ENCODE data around the gene CYP4A22. TPM values are rescaled to one million over a fixed set of nuclear protein-coding genes. Genes with fewer than 3 reads are reported as not detected.
A peak's percentile ranks its signal among the peaks of the same experiment; 100 is the strongest.
"Not testable (repeated sequence)": the region's sequence is repeated elsewhere in the genome, so short reads cannot be mapped to it uniquely, and the experiment has no call there.

The CYP4A22 gene, protein sequence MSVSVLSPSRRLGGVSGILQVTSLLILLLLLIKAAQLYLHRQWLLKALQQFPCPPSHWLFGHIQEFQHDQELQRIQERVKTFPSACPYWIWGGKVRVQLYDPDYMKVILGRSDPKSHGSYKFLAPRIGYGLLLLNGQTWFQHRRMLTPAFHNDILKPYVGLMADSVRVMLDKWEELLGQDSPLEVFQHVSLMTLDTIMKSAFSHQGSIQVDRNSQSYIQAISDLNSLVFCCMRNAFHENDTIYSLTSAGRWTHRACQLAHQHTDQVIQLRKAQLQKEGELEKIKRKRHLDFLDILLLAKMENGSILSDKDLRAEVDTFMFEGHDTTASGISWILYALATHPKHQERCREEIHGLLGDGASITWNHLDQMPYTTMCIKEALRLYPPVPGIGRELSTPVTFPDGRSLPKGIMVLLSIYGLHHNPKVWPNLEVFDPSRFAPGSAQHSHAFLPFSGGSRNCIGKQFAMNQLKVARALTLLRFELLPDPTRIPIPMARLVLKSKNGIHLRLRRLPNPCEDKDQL
- total RNA-seq (2022) (not detected in 2 replicates), Bru-seq, nascent RNA (not detected), BruChase-seq, experiment 1, labeled RNA remaining after a 6-hour chase (percentile 6 among the genes with signal in this experiment), BruChase-seq, experiment 2, labeled RNA remaining after a 2-hour chase (not detected)
- long read RNA-seq = 0 reads

DNA sequence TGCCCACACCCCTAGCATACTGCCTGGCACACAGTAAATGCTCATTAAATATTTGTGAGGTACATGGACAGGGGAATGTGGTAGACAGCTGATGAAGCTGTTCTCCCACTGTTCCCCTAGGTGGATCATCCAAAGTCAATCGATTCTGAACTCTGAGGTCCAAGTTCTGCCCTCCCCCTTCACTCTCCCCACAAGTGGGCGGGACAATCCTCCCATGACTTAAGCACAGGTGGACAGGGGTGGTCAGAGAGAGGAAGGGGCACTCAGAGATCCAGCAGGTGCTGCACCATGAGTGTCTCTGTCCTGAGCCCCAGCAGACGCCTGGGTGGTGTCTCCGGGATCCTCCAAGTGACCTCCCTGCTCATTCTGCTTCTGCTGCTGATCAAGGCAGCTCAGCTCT lies at the start of gene CYP4A22:
TSS of gene CYP4A22 (plus strand) at position 244 of the 400 bp plus-strand sequence. CDS start at position 289, 45 bp downstream.
- Mint-ChIP-seq H3K27ac (ENCODE audit: unreplicated experiment) (no peak within 1 kb of the TSS), H3K9me3 (ENCODE audit: low read depth, unreplicated experiment) (no peaks in the 10 kb centered on the region), H3K4me3 (ENCODE audit: low read depth, unreplicated experiment) (no peak within 1 kb of the TSS), H3K36me3 (ENCODE audit: insufficient read depth, unreplicated experiment) (no peaks in the 10 kb centered on the region), H3K4me1 (ENCODE audit: low read depth, unreplicated experiment) (no peaks in the 10 kb centered on the region), H3K27me3 (ENCODE audit: unreplicated experiment) (peaks cover 32% of the 10 kb centered on the region)
- TF ChIP-seq, protein P1, sequence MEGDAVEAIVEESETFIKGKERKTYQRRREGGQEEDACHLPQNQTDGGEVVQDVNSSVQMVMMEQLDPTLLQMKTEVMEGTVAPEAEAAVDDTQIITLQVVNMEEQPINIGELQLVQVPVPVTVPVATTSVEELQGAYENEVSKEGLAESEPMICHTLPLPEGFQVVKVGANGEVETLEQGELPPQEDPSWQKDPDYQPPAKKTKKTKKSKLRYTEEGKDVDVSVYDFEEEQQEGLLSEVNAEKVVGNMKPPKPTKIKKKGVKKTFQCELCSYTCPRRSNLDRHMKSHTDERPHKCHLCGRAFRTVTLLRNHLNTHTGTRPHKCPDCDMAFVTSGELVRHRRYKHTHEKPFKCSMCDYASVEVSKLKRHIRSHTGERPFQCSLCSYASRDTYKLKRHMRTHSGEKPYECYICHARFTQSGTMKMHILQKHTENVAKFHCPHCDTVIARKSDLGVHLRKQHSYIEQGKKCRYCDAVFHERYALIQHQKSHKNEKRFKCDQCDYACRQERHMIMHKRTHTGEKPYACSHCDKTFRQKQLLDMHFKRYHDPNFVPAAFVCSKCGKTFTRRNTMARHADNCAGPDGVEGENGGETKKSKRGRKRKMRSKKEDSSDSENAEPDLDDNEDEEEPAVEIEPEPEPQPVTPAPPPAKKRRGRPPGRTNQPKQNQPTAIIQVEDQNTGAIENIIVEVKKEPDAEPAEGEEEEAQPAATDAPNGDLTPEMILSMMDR (IDR thresholded peaks at IDR 0.05; ENCODE audit: unreplicated experiment) = no peak
- no peak for DNase-seq
- intact Hi-C loops (cut with micrococcal nuclease; ENCODE audit: unreplicated experiment) = no loop called here
- CTCF ChIA-PET = no interaction called here
- no TSS peak for BruUV-seq (replicated peaks)

DNA sequence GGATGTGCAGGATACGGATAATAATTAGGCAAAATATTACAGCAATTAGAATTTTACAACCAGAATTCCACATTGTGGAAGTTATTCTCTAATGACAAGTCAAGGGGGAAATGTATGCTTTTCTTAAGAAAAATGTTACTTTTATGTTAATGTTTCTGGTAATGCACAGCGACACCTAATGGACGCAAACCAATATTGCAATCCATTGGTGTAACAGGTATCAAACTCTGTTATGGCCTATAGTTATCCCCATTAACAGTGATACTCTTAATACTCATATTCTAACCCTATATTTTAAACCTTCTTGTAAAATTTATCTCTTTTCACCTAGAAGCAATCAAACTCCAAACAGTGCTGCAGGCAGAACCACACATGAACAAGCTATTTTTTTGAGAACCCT lies 47.9 kb upstream of the CYP4A22 start:
- H3K9me3 Mint-ChIP-seq (ENCODE audit: low read depth, unreplicated experiment); H3K27me3 Mint-ChIP-seq (ENCODE audit: unreplicated experiment); H3K4me1 Mint-ChIP-seq (ENCODE audit: low read depth, unreplicated experiment); H3K27ac Mint-ChIP-seq (ENCODE audit: unreplicated experiment); H3K36me3 Mint-ChIP-seq (ENCODE audit: insufficient read depth, unreplicated experiment); H3K4me3 Mint-ChIP-seq (ENCODE audit: low read depth, unreplicated experiment); CTCF ChIA-PET; intact Hi-C loops (cut with micrococcal nuclease; ENCODE audit: unreplicated experiment); BruUV-seq (replicated peaks): not testable (repeated sequence)
- peak; percentile 47 for DNase-seq

DNA sequence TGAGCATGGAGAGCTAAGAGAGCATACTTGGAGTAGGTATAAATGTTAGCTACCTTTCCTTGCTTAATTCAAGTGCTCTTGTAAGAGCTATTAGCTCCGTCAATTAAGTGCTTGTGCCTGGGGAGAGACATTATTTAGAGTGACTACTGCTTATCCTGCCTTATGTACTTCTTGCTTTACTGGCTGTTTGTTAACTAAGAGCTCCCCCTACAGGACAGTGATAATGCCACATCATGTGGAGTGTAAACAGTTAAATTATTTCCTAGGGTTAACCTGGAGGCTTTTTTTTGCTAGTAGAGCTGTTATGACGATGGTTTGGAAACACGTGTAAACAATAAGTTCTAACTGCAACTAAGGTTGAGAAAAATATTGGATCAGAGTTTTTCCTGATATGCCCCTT lies 45.8 kb upstream of the CYP4A22 start:
- H3K9me3 Mint-ChIP-seq (ENCODE audit: low read depth, unreplicated experiment); H3K27ac Mint-ChIP-seq (ENCODE audit: unreplicated experiment); H3K4me3 Mint-ChIP-seq (ENCODE audit: low read depth, unreplicated experiment); H3K4me1 Mint-ChIP-seq (ENCODE audit: low read depth, unreplicated experiment); intact Hi-C loops (cut with micrococcal nuclease; ENCODE audit: unreplicated experiment); H3K27me3 Mint-ChIP-seq (ENCODE audit: unreplicated experiment); DNase-seq; BruUV-seq (replicated peaks); H3K36me3 Mint-ChIP-seq (ENCODE audit: insufficient read depth, unreplicated experiment); CTCF ChIA-PET: not testable (repeated sequence)
- TF ChIP-seq, protein P1 (IDR thresholded peaks at IDR 0.05; ENCODE audit: unreplicated experiment) = peak; percentile 37

DNA sequence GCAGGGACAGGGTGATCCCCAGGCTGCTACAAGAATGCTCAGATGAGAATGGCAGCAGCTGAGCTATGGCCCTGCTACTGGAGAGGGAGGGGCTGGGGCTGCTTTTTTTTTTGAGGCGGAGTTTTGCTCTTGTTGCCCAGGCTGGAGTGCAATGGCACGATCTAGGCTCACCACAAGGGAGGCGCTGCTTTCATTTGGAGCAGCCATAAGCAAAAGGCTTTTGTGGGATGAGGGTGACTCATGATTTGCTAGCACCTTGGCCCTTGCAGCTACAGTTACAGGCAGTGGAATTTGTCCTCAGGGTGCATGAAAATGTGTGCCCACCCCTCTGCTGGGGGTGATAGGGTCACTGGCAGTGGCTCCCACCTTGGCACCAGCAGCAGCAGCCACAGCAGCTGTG lies 32.4 kb upstream of the CYP4A22 start:
- no peaks in the 10 kb centered on the region for H3K27me3 Mint-ChIP-seq (ENCODE audit: unreplicated experiment)
- intact Hi-C loops (cut with micrococcal nuclease; ENCODE audit: unreplicated experiment) = loop anchor here (5.0 kb wide), 1 partner anchor 72 kb away; no protein-coding TSS in a partner anchor
- H3K27ac Mint-ChIP-seq (ENCODE audit: unreplicated experiment) = no peak overlapping the region
- TF ChIP-seq, protein P1 (IDR thresholded peaks at IDR 0.05; ENCODE audit: unreplicated experiment) = peak; percentile 24
- H3K36me3 Mint-ChIP-seq (ENCODE audit: insufficient read depth, unreplicated experiment) = no peaks in the 10 kb centered on the region
- H3K4me1 Mint-ChIP-seq (ENCODE audit: low read depth, unreplicated experiment) = peaks cover 9% of the 10 kb centered on the region
- H3K9me3 Mint-ChIP-seq (ENCODE audit: low read depth, unreplicated experiment) = no peaks in the 10 kb centered on the region
- no peak overlapping the region for H3K4me3 Mint-ChIP-seq (ENCODE audit: low read depth, unreplicated experiment)
- DNase-seq = peak; percentile 51
- CTCF ChIA-PET = no interaction called here
- BruUV-seq (replicated peaks) = no TSS peak

Data from Calu3 (cell line).